CD14-positive monocyte (primary cell): ENCODE measurements around the gene CCNY. TPM values are rescaled to one million over a fixed set of nuclear protein-coding genes. Genes with fewer than 3 reads are reported as not detected.

Experiments used
- DNase-seq, 3 donors: peaks; one replicate each; pipeline ENCODE4 v3.0.0-alpha.2; 2011 to 2022
- H2AFZ ChIP-seq: 2 replicates; pipeline ENCODE4 v1.6.0; 2012; ENCODE audit warnings: mild to moderate bottlenecking, low read depth, low read length, inconsistent platforms; ENCODE audit not compliant: insufficient read depth, poor library complexity, severe bottlenecking
- H3K27ac ChIP-seq, 2 donors: 1 replicate in 1 of 2; 2 replicates in 1 of 2; pipeline ENCODE4 v1.5.1; 2012 to 2013; ENCODE audit warnings: low read length in 2 of 2, control low read depth in 1 of 2, inconsistent platforms in 1 of 2, low read depth in 1 of 2, mild to moderate bottlenecking in 1 of 2
- H3K27me3 ChIP-seq, 2 donors: one replicate each; pipeline versions ENCODE4 v1.6.0 to v1.6.1; 2011 to 2013; ENCODE audit warnings: low read length in 2 of 2; ENCODE audit not compliant: control insufficient read depth in 2 of 2, insufficient read depth in 2 of 2
- H3K36me3 ChIP-seq, 2 donors: replicated peaks in 1 of 2; 1 replicate in 1 of 2; 2 replicates in 1 of 2; pipeline versions ENCODE4 v1.5.1 to v1.6.1; 2012 to 2013; ENCODE audit warnings: low read length in 2 of 2, control low read depth in 1 of 2, inconsistent platforms in 1 of 2, mild to moderate bottlenecking in 1 of 2; ENCODE audit not compliant: insufficient read depth in 2 of 2, control insufficient read depth in 1 of 2
- H3K4me1 ChIP-seq, 2 donors: 1 replicate in 1 of 2; 2 replicates in 1 of 2; pipeline versions ENCODE4 v1.5.1 to v1.6.1; 2012 to 2013; ENCODE audit warnings: low read length in 2 of 2, control low read depth in 1 of 2, inconsistent platforms in 1 of 2, mild to moderate bottlenecking in 1 of 2, moderate library complexity in 1 of 2; ENCODE audit not compliant: insufficient read depth in 2 of 2, control insufficient read depth in 1 of 2
- H3K4me2 ChIP-seq: replicated peaks from 2 replicates; pipeline ENCODE3; 2012; ENCODE audit warnings: low read length, moderate library complexity, mild to moderate bottlenecking; ENCODE audit not compliant: poor library complexity, severe bottlenecking; ENCODE audit errors: extremely low read depth
- H3K4me3 ChIP-seq, 3 experiments: fragments of 200-600 bp in 1 of 3; sonication (generic) in 1 of 3; replicated peaks in 1 of 3; 1 replicate in 2 of 3; 2 replicates in 1 of 3; pipeline ENCODE4 v1.5.1; 2011 to 2013; ENCODE audit warnings: low read length in 3 of 3, mild to moderate bottlenecking in 3 of 3, control low read depth in 2 of 3, low read depth in 2 of 3, inconsistent platforms in 1 of 3, moderate library complexity in 1 of 3
- H3K79me2 ChIP-seq: 2 replicates; pipeline ENCODE4 v1.6.0; 2012; ENCODE audit warnings: mild to moderate bottlenecking, control low read depth, inconsistent platforms, low read length, moderate library complexity; ENCODE audit not compliant: insufficient read depth
- H3K9ac ChIP-seq: 2 replicates; pipeline ENCODE4 v1.6.0; 2017; ENCODE audit warnings: low read length, mild to moderate bottlenecking; ENCODE audit not compliant: insufficient read depth, poor library complexity, severe bottlenecking
- H3K9me3 ChIP-seq, 2 donors: replicated peaks in 1 of 2; 1 replicate in 1 of 2; 2 replicates in 1 of 2; pipeline versions ENCODE4 v1.5.1 to v1.6.1; 2012 to 2013; ENCODE audit warnings: low read length in 2 of 2, control low read depth in 1 of 2; ENCODE audit not compliant: control insufficient read depth in 1 of 2, insufficient read depth in 1 of 2
- H4K20me1 ChIP-seq: 2 replicates; pipeline ENCODE4 v1.6.0; 2012; ENCODE audit warnings: mild to moderate bottlenecking, low read length, control low read depth, moderate library complexity; ENCODE audit not compliant: insufficient read depth
- H3K27ac Mint-ChIP-seq, 7 donors: one replicate each; pipeline ENCODE4 v1.8.0; 2020; ENCODE audit warnings: mild to moderate bottlenecking in 7 of 7, mixed read lengths in 7 of 7, moderate library complexity in 6 of 7, inconsistent platforms in 2 of 7
- H3K27me3 Mint-ChIP-seq, 3 donors: one replicate each; pipeline ENCODE4 v1.8.0; 2021 to 2022; ENCODE audit warnings: low read depth in 3 of 3, mild to moderate bottlenecking in 3 of 3, mixed read lengths in 3 of 3, moderate library complexity in 3 of 3, inconsistent platforms in 1 of 3
- H3K36me3 Mint-ChIP-seq, 2 donors: one replicate each; pipeline ENCODE4 v1.8.0; 2020; ENCODE audit warnings: mixed read lengths in 2 of 2, inconsistent platforms in 1 of 2, mild to moderate bottlenecking in 1 of 2
- H3K4me1 Mint-ChIP-seq: one replicate; pipeline ENCODE4 v1.8.0; 2020; ENCODE audit warnings: mild to moderate bottlenecking, mixed read lengths
- H3K4me3 Mint-ChIP-seq, 2 donors: one replicate each; pipeline ENCODE4 v1.8.0; 2020; ENCODE audit warnings: mild to moderate bottlenecking in 2 of 2, mixed read lengths in 2 of 2, moderate library complexity in 1 of 2
- H3K9me3 Mint-ChIP-seq, 7 donors: one replicate each; pipeline ENCODE4 v1.8.0; 2020 to 2022; ENCODE audit warnings: mixed read lengths in 7 of 7, mild to moderate bottlenecking in 6 of 7, moderate library complexity in 6 of 7, inconsistent platforms in 2 of 7
- WGBS: methylation state at CpG from one replicate; pipeline ENCODE4 v1.1.5; 2013; ENCODE audit warnings: missing lambda C conversion rate; ENCODE audit not compliant: insufficient coverage; 5-methylcytosine and 5-hydroxymethylcytosine counted together
- intact Hi-C, 2 donors: fragments of 100-400 bp; cut with micrococcal nuclease; formaldehyde crosslinking; loops; one replicate each; pipeline versions ENCODE4 v1.15.0 to v1.15.1; 2023
- polyA plus RNA-seq, 3 donors: library from polyadenylated mRNA; depleted of rRNA in 1 of 3; unstranded in 2 of 3; stranded (reverse) in 1 of 3; fragments of 300-500 nt in 2 of 3; fragments of >200 nt in 1 of 3; fragmentation: Illumina TruSeq in 2 of 3; gene quantifications; 1 replicate in 2 of 3; 2 replicates in 1 of 3; pipeline ENCODE4 v1.2.3, GENCODE V29; 2012 to 2021
- TF ChIP-seq, protein P1 (sequence below): fragments of 200-600 bp; IDR thresholded peaks from one replicate; pipeline ENCODE4 v1.8.0; 2022; ENCODE audit warnings: antibody characterized with exemption, mild to moderate bottlenecking

CCNY gene
- polyA plus RNA-seq, 3 donors, result 39.9 to 116 (median 64.8) TPM

DNA sequence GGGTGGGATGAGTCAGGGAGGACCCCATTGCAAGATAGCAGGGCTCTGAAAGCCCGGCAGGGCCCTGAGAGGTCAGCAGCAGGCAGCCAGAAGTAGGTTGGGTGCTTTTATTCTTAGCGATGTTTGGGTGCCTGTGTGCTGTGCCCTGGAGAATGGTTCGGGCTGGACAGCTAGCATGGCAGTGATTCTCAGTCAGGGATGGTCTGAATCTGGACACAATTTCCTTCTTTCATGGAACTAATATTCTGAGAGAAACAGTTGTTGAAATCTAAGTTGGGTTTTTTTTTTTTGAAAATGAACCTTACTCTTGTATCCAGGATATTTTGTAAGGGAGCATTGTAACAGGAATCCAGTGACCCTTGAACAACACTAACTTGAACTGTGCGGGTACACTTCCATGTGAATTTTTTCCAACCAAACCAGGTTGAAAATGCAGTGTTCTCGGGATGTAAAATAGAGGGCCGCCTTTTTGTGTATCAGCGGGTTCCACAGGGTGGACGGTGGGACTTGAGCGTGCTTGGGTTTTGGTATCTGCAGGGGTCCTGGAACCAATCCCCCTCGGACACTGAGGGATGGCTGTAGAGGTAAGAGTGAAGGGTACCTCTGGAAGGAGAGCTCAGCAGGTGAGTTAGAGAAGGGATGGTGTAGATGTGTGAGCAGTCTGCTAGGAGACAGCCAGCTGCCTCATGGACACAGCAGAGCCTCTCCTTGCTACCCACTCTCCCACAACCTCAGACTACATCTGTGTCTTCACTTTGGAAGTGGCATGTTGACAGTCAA, 12.5 kb downstream of the CCNY start:
- peaks cover 77% of the 10 kb centered on the region for H3K4me1 Mint-ChIP-seq
- DNase-seq, result no peak
- WGBS, result 100% methylated on average over 8 of the region's 10 CpGs
- Histone ChIP-seq H3K9ac (no peak overlapping the region), H3K4me3 (no peak overlapping the region), H3K27me3 (no peaks in the 10 kb centered on the region), H3K9me3 (no peaks in the 10 kb centered on the region), H3K27ac (no peak overlapping the region), H2AFZ (no peak overlapping the region), H3K4me2 (no peak overlapping the region), H3K36me3 (no peaks in the 10 kb centered on the region), H3K4me1 (peaks cover 13 to 34% of the 10 kb centered on the region in 2 donors), H3K79me2 (peaks cover 97% of the 10 kb centered on the region), H4K20me1 (peaks cover 100% of the 10 kb centered on the region)
- H3K4me3 Mint-ChIP-seq, result peak overlapping the region in 1 of 2 donors; percentile 34
- TF ChIP-seq, protein P1, sequence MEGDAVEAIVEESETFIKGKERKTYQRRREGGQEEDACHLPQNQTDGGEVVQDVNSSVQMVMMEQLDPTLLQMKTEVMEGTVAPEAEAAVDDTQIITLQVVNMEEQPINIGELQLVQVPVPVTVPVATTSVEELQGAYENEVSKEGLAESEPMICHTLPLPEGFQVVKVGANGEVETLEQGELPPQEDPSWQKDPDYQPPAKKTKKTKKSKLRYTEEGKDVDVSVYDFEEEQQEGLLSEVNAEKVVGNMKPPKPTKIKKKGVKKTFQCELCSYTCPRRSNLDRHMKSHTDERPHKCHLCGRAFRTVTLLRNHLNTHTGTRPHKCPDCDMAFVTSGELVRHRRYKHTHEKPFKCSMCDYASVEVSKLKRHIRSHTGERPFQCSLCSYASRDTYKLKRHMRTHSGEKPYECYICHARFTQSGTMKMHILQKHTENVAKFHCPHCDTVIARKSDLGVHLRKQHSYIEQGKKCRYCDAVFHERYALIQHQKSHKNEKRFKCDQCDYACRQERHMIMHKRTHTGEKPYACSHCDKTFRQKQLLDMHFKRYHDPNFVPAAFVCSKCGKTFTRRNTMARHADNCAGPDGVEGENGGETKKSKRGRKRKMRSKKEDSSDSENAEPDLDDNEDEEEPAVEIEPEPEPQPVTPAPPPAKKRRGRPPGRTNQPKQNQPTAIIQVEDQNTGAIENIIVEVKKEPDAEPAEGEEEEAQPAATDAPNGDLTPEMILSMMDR, result no peak
- intact Hi-C loops, result no loop called here
- peaks cover 0 to 3% (median 2%) of the 10 kb centered on the region in 3 donors for H3K27me3 Mint-ChIP-seq
- H3K27ac Mint-ChIP-seq, result peak overlapping the region in 4 of 7 donors; percentile 6 to 81 (median 50)
- H3K36me3 Mint-ChIP-seq, result peaks cover 9 to 13% of the 10 kb centered on the region in 2 donors
- peaks cover 0 to 2% (median 0%) of the 10 kb centered on the region in 7 donors for H3K9me3 Mint-ChIP-seq

DNA sequence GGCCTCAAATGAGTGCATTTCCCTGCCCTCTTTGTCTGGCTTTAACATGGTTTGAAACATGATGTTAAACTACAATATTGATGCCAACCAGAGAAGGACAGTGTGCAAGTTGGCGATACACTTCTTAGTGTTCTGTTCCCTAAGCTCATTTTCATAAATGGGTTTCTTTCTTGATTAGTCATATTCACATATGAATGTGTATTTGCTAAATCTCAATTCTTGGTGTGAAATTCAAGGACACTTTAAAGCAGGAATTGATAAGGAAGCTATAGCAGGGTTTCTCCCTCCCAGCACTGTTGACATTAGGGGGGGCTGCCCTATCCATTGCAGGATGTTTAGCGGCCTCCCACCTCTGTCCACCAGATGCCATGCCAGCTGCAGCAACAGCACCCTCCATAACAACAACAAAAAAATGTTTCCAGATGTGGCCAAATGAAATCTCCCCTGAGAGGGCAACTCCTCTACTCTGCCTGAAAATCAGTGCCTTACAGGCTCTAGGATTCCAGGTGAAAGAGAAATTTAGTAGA, 13.1 kb downstream of the CCNY start:
- H3K9me3 Mint-ChIP-seq, result peaks cover 0 to 2% (median 0%) of the 10 kb centered on the region in 7 donors
- peak overlapping the region in 2 of 7 donors; percentile 32 to 42 for H3K27ac Mint-ChIP-seq
- Histone ChIP-seq H3K9me3 (no peaks in the 10 kb centered on the region), H2AFZ (no peak overlapping the region), H3K4me1 (peaks cover 13 to 30% of the 10 kb centered on the region in 2 donors), H3K79me2 (peaks cover 97% of the 10 kb centered on the region), H3K36me3 (no peaks in the 10 kb centered on the region), H3K9ac (no peak overlapping the region), H3K27me3 (no peaks in the 10 kb centered on the region), H3K4me2 (no peak overlapping the region), H3K27ac (peak overlapping the region in 1 of 2 donors; percentile 37), H3K4me3 (no peak overlapping the region), H4K20me1 (peaks cover 100% of the 10 kb centered on the region)
- WGBS, result no CpG with 5 or more reads among the region's 2 CpGs
- H3K27me3 Mint-ChIP-seq, result peaks cover 0 to 3% (median 0%) of the 10 kb centered on the region in 3 donors
- H3K4me3 Mint-ChIP-seq, result no peak overlapping the region
- peaks cover 77% of the 10 kb centered on the region for H3K4me1 Mint-ChIP-seq
- DNase-seq, result no peak
- peaks cover 9 to 13% of the 10 kb centered on the region in 2 donors for H3K36me3 Mint-ChIP-seq
- TF ChIP-seq, protein P1, result no peak
- intact Hi-C loops, result no loop called here
